GM12892 (cell line): ENCODE data around the gene ELL2.

Experiments
- POLR2A ChIP-seq: IDR thresholded peaks from 2 replicates; pipeline ENCODE4 v1.6.1; 2011; ENCODE audit warnings: low read depth, low read length, control low read depth
- POLR2AphosphoS5 ChIP-seq: IDR thresholded peaks from 2 replicates; pipeline ENCODE4 v1.6.1; 2011; ENCODE audit warnings: low read depth, low read length, control low read depth

DNA sequence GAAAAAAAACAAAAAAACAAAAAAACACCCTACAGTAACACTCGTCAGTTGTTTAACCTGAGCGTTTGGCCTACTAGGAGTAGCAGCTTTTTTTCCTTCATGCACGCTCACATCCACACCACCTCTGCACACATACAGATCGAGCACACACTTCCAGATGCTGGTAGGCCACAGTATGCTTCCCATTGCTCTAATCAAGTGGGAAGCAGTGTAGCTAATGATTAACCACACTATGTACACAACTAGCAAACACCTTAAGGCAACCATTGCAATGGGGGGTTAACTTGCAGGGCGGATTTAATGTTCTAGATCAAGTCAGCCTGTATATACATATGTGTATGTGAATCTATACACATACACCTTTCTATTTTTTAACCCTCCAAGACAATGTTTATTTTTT lies 73.7 kb downstream of the ELL2 start:
- no peak for TF ChIP-seq POLR2A
- TF ChIP-seq POLR2AphosphoS5, result no peak
